ENCODE measurements around the gene TEX22.

The TEX22 gene

DNA sequence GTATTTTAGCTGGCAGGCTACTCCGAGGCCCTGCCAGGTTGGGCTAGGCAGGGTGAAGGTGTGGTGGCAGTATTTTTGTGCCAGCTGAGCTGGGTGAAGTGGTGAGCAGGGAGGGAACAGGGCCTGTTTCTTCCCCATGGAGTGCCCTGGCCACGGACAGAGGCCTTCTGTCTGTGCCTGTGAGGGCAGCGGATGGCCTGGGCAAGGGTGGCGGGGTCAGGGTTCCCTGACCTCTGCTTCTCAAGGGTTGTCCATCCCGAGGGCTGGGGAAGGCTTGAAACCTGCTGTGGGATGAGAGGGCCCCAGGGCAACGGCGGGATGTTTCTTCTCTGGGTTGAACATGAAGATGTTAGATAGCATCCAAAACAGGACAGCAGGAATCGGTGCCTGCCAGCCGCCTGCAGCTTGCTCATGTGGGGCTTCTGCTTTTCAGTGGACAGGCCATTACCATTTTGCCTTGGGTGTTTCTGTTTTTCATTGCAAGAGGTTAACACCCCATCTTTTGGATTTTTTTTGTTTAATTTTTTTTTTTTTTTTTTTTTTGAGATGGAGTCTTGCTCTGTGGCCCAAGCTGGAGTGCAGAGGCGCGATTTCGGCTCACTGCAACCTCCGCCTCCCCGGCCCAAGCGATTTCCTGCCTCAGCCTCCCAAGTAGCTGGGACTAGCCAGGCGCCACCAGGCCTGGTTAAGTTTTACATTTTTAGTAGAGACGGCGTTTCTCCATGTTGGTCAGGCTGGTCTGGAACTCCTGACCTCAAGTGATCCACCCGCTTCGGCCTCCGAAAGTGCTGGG, 24.6 kb downstream of the TEX22 start:
- DNase-seq: no peak

DNA sequence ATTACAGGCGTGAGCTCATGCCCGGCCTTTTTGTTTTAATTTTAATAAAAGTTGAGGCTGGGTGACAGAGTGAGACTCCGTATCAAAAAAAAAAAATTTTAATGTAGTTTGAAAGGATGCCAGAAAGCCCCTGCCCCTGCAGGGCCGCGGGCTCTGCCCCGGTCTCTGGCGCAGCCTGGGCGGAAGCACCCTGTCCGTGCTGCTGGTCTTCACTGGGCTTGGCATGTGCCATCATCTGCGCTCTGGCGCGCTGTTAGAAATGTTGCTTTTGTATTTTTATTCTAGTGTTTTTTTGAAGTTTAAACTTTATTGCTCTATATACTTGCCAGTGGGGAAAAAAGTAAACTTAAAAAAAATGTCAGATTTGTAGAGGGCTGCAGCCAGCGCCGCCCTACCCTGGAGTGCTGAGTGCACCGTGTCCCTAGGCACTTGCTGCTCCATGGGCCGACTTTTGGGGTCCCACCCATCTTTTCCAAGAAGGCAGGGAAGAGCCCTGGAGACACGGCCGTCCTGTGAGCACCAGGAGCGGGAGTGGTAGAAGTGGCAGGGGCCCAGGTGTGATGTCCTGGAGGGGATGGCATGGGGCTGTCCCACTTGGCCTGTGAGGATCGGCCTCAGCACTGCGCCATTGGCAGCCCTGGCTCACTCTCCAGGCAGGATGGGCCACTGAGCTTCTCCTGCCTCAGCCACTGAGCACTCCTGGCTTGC, 25.3 kb downstream of the TEX22 start:
- DNase-seq: no peak

DNA sequence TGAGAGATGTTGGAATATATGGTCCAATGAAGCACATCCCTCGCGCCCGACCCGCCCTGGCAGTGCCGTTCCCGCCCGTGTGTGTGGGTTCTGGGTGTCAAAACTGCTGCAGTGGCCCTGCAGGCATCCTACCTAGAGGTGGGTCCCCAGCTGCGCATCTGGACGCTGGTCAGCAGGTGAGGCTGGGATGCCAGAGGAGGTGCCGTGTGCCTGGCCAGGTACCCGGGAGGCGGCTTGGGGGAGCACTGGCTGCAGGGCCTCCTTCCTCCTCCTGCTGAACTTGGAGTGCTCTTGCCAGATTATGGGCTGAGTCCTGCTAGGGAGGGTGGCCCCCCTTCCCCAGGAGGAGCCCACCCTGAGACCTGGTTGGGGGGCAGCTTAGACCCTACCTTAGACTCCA, 26.5 kb downstream of the TEX22 start:
- no peak for DNase-seq

DNA sequence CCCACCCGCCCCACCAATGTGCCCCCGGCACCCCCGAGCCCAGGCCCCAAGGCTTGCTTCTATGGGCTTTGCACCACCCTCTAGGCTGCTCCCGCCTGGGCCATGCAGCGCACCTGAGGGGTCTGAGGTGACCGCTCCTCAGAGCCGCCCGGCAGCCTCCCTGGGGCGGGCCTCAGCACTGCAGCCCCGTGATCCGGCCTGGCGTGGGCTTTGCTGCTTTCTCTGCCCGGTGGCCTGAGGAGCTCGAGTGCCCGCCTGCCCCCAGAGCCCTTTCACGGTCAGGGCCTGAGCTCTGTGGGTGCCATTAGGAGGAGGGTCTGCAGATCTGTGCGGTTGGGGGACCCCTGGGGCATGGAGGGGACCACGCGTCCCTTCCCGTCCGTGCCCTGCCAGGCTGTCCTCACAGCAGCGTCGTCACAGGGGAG, 27.5 kb downstream of the TEX22 start:
- DNase-seq: no peak

DNA sequence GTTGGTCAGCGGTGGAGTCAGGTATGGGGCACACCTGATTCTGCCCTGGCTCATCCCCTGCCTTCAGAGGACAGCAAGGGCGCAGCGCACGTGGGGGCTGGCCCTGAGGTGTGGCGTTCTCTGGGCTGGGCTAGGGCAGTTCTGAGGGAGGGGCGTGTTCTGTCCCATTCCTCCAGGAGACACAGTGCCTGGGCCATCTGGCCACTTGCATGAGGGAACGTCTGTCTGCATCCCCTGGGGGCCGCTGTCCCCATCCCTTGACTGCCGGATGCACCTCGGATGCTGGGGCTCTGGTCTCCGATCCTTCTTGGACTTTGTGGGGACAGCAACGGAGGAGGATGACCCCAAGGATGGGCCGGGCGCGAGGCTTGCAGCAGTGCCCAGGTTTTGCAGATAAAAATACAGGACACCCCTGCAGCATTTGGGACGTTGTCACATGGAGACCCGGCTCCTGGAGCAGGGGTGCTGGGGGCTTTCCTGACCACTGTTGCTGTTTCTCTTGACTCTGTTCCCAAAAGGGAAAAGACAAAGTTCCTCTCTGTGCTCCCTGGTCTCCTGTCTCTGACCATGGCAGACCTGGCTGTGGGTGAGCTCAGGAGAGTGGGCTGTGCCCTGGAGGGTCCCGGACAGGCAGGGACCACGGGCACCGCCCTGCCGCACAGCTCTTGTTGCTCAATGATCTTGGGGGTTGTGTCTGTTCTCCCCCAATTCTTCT, 28.2 kb downstream of the TEX22 start:
- DNase-seq: no peak

DNA sequence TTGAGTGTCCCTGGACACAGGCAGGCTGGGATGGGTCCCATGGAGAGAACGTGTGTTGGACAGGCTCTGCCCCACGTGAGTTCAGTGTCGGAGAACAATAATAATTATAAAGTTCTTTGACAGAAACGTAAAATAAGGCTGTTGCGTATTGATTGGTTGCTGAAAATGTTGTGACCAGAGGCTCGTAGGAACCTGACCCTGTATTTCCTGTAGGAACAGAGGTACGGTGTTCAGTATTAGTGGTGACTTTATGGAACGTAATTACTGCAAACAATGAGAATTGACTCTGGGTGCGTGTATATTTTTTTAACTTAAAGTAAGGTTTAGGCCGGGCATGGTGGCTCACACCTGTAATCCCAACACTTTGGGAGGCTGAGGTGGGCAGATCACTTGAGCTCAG, 29.1 kb downstream of the TEX22 start:
- DNase-seq: no peak

DNA sequence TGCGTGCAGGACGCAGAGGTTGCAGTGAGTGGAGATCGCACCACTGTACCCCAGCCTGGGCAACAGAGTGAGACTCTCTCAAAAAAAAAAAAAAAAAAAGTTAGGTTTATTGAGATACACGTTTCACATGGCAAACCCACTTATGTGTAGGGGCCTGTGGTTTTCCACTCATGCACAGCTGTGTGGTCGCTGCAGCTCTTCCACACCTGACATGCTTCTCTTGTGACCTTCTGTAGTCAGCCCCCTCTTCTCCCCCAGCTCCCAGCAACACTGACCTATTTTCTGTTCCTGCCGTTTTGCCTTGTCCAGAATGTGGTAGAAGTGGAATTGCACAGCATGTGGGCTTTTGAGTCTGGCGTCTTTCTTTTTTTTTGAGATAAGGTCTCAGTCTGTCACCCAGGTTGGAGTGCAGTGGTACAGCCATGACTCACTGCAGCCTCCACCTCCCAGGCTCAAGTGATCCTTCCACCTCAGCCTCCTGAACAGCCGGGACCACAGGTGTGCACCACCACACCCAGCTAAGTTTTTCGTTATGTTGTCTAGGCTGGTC, 29.7 kb downstream of the TEX22 start:
- DNase-seq: no peak

DNA sequence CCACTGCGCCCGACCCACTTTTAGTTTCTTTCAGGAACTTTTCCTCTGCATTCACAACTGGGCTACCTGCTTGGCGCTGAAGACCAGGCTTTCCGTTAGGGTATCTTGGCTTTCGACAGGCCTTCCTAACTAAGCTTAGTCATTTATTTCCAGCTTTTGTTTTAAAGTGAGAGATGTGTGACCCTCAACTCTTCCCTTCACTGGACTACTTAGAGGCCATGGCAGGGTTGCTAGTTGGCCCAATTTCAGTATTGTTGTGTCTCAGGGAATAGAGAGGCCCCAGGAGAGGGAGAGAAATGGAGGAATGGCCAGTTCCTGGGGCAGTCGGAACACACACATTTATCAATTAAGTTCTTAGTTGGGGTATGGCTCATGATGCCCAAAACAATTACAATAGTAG, 31.7 kb downstream of the TEX22 start:
- DNase-seq: no peak

DNA sequence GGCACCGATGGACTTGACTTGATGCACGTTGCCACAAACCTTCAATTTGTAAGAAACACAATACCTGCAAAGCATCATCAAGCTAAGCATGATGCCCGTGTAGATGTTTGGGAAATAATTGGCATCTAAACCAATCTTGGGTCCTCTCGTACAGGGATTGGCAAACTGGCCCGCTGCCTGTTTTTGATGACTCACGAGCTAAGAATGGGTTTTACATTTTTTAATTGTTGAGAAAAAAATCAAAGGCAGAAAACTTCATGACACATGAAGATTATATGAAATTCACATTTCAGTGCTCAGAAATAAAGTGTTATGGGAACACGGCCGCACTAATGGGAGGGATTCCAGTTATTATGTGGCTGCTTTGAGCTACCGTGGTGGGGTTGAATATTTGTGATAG, 32.2 kb downstream of the TEX22 start:
- DNase-seq: no peak

DNA sequence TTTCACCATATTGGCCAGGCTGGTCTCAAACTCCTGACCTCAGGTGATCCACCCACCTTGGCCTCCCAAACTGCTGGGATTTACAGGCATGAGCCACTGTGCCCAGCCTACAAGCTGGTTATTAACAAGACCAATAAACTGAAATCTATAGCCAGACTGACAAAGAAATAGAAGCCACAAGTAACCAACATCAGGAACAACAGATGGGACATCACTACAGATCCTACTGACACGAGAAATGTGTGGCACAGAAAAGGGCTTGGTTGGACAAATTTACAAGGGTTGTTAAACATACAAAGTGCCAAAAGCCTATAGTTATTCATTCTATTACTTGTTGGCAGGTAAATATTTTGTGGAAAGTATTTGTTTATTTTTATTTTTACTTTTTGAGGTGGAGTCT, 32.9 kb downstream of the TEX22 start:
- no peak for DNase-seq

DNA sequence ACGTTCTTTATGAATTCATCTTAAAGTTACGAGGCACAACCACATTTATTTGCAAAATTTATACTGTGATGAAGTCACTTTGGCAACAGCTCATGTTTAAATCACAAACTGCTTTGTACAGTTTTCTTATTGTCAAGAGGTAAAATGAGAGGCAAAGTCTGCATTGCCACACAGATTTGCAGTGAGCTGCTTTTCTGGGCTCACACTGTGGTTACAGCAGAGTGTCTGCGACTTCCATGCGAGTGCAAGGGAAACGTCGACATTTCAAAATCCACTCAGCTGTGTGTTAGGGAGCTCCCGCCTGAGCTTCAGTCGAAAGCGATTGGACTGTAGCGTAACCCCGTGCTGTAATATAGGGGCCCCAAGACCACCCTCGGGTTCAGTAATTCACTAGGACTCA, 34.3 kb downstream of the TEX22 start:
- DNase-seq: no peak

DNA sequence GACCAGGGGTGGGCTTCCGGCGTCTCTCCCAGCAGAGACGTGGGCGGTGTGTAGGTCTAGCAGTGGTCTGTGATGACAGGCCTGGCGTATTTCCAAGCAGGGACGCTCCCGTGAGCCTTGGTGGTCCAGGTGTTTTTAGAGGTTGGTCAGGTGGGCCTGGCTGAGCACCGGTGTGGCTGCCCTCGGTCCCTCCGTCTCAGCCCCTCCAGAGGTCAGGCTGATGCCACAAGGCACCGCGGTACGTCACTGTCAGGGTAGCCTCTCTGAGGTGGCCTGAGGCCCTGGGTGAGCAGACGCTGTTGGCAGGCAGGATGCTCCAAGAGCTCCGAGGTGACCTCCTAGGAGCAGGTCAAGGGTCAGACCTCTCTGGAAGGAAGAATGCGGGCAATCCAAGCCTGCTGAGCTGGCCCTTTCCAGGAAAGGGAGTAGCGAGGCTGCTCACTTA, 34.8 kb downstream of the TEX22 start:
- DNase-seq: no peak

DNA sequence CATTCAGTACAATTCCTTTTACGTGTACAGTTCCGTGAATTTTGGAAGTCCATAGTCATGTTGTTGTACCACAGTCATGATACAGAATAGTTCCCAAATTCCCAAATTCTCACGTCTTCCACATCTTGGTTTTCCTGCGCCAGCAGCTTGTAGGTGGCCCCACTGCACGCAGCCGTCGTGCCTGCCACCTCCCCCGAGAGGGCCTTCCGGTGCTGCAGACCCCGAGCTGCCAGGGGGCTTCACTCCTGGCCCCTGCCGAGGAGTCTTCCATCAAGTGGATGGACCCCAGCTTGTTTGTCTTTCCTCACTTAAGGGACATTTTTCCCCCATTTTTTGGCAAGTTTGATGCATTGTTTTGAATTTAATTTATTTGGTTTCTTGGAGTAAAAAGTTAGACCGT, 38.1 kb downstream of the TEX22 start:
- no peak for DNase-seq

DNA sequence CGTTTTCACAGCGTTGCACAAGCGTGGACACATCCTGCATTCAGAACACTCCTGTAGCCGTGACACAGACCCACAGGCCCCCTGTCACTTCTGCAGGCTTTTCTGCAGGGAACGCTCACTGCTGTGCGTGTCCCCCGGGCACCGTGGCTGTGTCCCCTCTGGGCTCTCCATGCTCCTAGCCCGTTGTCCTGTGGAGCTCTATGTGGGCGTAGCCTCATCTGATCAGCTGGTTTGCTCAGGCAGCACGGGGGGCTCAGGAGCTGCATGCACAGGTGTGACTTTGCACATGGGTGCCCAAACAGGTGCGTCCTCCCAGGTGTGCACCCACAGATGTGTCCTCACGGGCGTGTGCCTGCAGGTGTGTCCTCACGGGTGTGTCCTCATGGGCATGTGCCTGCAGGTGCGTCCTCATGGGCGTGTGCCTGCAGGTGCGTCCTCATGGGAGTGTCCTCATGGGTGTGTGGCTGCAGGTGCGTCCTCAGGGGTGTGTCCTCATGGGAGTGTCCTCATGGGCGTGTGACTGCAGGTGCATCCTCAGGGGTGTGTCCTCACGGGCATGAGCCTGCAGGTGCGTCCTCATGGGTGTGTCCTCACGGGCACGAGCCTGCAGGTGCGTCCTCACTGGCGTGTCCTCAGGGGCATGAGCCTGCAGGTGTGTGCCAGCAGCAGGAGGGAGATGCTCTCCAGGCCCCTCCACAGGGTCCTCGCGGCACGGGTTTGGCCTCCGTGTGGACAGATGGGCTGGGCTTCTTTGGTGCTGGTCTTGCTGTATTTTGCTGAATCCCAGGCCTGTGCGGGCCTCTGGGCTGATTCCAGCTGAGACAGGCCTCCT, 38.8 kb downstream of the TEX22 start:
- no peak for DNase-seq

DNA sequence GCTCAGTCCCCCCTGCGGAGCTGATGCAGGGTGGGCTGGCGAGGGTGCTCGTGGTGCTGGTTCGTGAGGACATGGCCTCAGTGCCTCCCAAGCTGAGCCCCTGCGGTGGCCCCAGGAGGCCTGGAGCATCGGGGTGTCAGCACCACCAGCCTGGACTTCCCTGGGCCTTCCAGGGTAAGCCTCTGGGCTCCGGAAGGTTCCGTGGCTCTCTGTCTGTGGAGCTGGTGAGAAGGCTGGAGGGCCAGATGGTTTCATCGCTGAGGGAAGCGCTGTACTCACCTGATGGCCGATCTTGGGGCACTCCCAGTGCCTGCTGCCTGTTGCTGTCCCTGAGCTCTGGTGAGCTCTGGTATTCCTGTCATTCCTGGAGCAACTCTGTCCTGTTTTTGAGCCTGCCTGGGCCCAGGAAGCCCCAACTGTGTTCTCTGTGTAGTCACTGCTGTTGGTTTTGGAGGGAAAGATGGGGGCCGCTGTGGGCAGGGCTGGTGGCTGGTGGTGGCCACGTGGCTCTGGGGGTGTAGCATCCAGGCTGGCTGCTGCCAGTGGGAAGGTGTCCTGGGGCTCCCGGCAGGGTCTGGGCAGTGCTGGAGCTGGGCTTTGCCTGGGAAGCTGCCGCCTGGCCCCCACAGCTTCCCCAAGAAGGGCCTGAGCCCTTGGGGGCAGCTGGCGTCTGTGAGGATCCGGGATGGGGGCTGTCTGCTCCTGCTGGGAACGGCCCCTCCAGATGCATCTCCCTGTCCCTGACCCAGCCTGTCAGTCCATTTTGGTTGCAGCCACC, 39.6 kb downstream of the TEX22 start:
- DNase-seq: no peak

DNA sequence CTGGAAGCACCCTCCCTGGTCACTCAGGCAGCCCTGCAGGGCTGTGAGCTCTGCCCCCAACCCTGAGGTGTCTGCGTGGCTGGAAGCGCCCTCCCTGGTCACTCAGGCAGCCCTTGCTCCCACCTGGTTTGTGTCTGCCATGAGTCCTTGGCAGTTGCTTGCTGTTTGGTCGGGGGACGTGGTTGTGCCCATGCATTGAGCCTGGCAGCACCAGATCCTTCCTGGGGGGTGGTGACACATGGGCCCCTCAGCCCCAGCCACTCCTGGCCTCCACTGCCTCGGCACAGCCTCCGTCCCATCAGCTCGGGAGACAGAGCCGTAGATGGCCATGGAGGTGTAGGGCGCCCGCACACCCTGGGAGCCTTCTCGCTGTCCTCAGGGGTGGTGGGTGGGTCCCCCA, 40.8 kb downstream of the TEX22 start:
- no peak for DNase-seq

DNA sequence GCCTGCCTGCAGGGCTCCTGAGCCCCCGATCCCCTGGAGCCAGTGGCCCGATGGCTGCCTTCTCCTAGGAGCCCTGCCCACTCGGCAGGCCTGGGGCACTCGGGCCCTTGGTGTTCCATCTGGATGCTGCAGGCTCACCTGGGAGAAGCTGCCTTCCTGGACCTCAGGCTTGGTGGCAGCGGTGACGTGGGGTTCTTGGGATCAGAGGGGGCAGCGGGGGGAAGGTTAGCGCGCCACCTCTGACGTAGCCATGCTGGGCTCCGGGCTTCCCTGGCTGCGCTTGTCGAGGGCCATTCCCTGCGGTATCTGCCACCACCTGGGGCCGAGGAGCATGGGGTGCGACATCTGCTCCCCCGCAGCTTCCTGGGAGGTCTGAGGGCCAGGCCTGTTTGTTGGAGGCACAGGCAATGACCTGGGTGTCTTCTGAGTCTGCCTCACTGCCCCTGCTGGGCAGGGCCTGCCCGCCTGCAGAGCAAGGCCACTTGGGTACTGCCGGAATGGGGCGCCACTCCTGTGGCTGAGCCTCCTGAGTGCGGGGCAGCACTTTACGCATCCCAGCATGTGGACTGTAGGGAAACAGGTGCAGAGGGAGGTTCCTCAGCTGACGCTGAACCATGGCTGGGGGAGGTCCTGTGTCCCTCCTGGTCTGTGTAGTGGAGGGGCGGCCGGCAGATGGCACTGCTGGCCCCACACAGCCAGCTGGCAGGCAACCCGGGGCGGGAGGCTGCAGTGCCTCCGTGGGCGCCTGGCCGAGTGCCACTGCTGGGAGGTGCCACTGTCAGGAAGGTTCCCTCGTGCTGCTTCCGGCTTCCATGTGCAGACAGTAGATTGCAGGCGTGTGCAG, 41.6 kb downstream of the TEX22 start:
- DNase-seq: no peak

DNA sequence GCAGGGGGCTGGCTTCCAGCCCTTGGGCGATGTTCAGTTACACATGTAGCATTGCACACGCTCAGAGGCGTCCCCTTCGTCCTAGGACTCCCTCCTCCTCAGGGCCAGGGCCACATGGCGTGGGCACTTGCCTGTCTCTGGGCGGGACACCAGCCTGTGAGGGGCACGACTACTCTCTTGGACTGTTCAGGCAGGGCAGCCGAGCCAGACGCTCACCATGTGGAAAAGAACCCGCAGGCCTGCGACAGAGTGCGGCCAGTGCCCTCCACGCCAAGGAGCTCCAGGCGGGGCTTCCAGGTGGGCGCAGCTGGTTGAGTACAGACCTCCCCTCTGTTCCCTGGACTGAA, 42.2 kb downstream of the TEX22 start:
- DNase-seq: no peak

DNA sequence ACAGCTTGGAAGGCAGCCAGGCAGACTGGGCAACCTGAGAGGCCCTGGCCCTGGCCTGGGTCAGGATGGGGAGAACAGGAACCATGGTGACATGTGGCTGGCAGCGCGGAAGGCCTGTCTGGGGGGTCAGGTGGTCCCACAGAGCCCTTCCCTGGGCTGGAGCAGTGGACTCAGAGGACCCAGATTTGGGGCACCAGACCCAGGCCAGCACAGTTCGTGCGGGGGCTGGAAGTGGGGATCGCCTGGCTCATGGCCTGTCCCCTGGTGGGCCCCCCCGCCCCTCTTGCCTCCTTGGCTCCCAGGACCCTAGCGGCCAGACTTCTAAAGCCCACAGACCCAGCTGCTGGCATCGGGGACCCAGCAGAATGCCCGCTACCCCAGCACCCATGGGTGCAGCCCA, 42.7 kb downstream of the TEX22 start:
- DNase-seq: no peak

DNA sequence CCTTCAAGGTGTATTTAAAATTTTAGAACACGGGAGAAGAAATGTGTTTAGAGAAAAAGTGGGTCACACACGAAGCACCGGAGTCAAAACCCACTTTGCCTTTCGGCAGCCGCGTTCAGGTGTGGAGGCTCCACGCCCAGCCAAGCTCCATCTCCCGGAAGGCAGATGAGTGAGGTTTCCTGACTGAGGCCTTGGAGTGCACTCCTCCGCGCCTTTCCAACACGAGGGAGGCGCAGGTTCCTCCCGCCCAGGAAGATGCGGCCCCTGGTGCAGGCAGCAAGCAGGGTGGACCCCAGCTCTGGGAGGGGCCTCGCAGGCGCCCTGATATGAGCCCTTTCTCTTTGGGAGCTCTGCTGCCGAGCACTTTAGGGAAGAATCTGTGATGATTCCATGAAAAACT, 43.8 kb downstream of the TEX22 start:
- DNase-seq: no peak

DNA sequence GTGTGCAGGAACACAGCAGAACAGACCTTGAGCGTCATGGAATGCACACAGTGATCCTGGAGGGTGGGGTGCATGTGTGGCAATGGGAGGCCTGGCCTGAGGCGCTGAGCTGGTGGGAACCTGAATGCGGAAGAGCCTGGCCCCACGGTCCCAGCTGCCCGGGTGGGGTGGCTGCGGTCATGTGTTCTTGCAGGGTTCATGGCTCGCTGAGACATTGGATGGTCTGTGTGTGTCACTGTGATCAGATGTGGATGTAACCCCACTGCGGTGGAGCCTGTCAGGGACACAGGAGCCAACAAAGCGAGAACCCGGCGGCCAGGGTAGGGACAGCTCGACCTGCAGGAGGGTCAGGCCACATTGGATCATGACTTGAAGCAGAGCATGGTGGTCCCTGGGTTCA, 44.5 kb downstream of the TEX22 start:
- no peak for DNase-seq

All from activated CD4-positive, alpha-beta T cell treated with anti-CD3 and anti-CD28 coated beads, Interleukin-2, amount 50 U/mL, for 4 hours (primary cell).